GM19240 (cell line): ENCODE results near the gene ASCL2.
"Not testable (repeated sequence)": the region's sequence is repeated elsewhere in the genome, so short reads cannot be mapped to it uniquely, and the experiment has no call there.

Experiments used
- DNase-seq: peaks from one replicate; pipeline ENCODE4 v3.0.0; 2011; ENCODE audit warnings: low spot score; ENCODE audit not compliant: insufficient read length

ASCL2 gene

DNA sequence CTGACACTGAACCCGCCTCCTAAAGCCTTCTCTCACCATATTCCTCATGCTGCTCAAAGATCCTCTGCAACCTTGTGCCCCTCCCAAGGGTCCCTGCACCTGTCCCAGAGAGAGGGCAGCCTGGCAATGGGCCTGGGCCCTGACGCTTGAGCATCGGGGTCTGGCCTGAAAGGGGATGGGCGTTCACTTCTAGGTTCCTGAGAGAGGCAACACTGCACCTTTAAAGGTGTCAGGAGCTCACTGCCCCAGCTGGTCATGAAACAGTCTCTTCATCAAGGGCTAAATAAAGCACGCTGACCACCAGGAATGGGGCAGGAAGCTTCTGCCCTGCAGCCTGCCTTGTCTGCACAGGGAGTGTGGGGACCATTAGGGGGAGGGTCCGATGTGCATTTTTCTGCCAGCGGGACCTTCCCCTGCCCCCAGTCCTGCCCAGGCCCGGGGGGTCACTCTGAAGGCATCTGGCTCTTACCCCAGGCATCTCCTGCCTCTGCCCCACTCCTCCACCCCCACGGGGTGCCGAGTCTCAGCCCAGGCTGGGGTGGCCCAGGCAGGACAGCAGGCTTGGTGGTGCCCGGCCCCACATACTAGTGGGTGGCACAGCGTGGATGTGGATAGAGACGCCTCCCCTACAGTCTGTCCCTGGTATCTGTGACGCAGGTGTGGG is 27.9 kb upstream of the ASCL2 start:
- DNase-seq = no peak

GRCh38 chr11:2297623-2298030 is 27.2 kb upstream of the ASCL2 start:
- no peak for DNase-seq

GRCh38 chr11:2296913-2297622 is 26.7 kb upstream of the ASCL2 start:
- no peak for DNase-seq

DNA sequence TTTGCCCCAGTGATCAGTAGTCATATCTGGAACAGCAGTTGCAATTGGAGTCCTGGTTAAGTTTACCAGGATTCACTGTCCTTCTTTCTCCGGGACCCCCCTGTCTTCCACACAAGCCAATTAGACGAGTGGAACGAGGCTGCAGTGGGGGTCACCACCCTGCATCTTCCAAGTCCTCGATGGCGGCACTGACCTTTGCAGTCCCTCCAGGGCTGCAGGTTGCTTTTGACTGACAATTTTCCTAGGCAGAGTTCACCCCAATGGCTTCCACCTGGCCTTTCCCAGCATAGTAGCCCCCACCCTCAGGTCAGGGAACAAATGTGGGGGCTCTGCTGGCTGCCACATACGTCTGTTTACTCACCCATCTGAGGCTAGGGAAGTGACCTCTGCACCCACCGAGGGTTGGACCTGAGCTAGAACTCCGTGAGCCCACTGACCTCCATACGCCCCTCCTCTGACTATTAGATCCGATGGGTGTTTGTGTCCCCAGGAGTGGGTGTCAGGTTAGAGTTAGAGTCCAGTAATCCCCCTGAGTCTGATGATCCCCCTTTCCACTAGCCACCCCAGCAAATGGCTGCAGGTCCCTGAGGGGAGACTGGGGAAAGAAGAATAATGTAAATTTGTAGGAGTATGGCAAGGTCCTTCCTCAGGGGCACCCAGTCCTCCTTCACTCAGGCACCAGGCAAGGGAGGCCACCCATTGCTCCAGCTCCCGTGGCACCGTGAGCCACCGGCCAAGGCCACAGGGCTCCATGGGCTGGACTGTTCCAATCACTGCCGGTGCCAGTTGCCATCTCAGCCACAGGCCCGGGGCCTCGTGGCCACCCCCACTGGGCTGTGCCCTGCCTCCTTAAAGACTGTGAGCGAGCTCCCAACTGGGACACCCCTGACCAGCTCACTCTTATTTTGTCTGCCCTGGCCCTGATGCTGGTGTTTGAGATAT is 25.9 kb upstream of the ASCL2 start:
- no peak for DNase-seq

GRCh38 chr11:2294926-2295290 is 24.5 kb upstream of the ASCL2 start:
- no peak for DNase-seq

DNA sequence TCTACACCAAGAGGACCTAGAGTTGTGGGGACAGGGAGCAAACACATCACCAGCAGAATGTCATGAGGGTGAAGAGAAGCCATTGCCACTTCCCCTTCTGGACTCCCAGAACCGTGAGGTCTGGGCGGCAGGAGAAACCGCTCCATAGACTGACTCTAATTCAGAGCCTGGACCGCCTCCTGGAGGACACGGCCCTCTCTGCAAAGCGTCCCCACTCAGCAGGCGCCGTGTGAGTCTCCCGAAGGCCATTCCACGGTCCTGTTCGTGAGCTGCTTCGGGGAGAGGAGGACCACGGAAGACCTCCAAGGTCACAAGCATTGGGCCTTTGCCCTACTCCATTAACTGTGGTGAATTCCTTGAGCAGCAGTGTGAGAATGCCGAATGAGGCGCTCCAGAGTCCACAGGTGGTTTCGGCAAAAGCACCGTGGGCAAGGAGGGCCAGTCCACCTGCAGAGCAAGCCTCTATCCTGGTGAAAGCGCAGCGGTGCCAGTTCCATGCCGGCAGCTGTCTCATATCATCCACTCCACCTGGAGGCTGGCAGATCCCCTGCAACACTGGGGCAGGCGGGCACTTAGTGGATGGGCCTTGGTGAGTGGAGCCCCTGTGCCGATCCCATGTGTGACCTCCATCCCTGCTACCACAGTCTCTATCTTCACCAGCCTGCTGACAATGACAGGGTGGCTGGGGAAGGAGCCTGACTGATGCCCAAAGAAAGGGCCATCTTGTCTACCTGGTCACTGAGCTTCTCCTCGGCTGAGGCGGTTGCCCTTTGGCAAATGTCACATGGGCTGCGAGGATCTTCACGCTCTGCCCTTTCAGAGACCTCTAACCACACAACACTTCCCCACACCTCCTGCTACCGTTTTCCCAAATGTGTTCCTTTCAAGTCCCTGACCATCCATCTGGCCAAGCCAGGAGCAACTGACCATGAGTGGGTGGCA is 23.9 kb upstream of the ASCL2 start:
- DNase-seq = no peak

- DNase-seq = no peak
Observed at GRCh38 chr11:2293531-2293971, 23.2 kb upstream of the ASCL2 start.

GRCh38 chr11:2290351-2290841 is 20.0 kb upstream of the ASCL2 start:
- DNase-seq = no peak

DNA sequence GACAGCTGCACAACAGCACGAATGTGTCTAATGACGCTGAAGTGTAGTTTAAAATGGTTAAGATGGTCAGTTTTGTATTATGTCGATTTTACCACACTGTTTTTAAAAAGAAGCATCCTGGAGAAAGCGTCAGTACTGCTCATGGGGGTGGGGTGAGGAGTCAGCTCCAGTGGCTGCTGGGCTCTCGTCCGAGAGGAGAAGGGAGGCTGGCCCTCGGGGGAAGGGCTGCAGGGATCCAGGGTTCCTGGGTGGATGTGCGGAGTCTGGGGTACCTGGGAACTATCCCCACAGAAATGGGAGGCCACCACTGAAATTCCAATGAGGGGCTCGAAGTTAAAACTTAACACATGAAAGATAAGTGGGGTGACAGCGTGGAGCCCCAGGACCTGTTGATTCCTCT is 19.5 kb upstream of the ASCL2 start:
- no peak for DNase-seq

DNA sequence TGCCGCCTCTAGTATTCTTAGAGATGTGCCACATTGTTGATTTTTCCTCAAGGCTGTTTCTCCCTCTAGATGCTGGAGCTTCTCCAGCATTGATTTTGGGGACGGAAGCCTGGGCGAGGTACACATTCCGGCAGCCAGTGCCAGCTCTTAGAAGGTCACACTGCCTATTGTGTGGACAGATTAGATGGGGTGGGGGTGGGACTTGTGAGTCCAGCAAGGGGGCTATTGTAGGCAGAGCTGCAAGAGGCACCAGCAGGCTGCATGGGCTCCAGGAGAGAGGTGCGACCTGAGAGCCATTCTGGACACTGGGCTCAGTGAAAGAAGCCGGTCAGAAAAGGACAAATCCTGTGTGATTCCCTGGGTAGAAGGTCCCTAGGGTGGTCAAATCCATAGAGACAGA is 19.0 kb upstream of the ASCL2 start:
- no peak for DNase-seq

DNA sequence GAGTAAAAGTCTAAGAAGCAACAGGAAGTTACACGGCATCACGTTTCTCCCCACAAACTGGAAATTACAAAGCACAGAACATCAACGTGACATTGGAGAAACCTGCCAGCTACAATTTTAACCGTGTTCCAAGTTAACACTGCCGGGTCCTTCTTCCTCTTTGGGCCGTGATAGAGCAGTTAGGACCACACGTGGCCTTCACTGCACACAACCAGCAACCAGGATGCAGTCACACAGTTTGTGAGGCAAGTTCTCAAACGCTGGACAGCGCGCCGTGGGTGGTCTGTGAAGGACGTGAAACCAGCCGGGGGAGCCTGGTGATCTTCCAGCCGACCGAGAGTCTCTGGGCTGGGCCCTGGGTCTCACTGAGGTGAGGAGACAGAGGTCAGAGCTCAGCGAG is 16.7 kb upstream of the ASCL2 start:
- no peak for DNase-seq

DNA sequence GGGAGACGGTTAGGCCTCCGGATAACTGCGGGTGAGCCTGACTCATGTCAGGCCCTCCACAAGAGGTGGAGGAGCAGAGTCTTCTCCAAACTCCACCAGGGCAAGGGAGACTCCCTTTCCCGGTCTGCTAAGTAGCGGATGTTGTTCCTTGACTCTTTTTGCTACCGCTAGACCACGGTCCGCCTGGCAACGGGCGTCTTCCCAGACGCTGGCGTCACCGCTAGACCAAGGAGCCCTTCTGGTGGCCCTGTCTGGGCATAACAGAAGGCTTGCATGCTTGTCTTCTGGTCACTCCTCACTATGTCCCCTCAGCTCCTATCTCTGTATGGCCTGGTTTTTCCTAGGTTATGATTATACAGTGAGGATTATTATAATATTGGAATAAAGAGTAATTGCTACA is 16.0 kb upstream of the ASCL2 start:
- not testable (repeated sequence) for DNase-seq

DNA sequence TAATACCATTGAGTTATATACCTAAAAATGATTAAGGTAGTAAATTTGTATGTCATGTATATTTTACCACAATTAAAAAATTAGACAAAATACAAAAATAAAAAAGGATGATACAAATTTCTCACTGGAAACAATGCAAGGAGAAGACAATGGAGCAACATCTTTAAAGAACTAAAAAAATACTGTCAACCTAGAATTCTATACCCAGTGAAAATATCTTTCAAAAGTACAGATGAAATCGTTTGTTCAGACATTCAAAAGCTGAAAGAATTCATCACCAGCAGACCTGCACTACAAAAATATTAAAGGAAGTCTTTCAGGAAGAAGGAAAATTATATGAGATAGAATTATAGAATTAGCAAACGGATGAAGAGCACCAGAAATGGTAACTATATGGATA is 9.8 kb upstream of the ASCL2 start:
- DNase-seq = no peak

GRCh38 chr11:2277933-2278523 is 7.6 kb upstream of the ASCL2 start:
- DNase-seq = no peak

DNA sequence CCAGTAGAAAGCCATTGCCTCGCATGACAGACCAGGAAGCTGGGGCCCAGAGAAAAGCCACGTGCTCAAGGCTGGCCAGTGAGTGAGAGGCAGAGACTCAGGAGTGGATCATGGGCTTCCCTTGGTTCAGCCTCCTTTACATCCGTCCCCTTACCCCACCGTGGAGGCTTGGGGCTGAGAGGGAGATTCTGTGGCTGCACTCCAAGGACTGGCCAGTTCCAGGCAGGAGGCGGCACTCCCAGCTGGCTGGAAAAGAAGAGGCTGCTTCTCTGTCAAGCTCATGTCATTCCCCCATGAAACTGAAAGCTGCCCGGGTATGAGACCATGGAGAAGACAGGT is 6.6 kb upstream of the ASCL2 start:
- DNase-seq = no peak

- DNase-seq = no peak
Observed at GRCh38 chr11:2276280-2277007, 6.1 kb upstream of the ASCL2 start.

DNA sequence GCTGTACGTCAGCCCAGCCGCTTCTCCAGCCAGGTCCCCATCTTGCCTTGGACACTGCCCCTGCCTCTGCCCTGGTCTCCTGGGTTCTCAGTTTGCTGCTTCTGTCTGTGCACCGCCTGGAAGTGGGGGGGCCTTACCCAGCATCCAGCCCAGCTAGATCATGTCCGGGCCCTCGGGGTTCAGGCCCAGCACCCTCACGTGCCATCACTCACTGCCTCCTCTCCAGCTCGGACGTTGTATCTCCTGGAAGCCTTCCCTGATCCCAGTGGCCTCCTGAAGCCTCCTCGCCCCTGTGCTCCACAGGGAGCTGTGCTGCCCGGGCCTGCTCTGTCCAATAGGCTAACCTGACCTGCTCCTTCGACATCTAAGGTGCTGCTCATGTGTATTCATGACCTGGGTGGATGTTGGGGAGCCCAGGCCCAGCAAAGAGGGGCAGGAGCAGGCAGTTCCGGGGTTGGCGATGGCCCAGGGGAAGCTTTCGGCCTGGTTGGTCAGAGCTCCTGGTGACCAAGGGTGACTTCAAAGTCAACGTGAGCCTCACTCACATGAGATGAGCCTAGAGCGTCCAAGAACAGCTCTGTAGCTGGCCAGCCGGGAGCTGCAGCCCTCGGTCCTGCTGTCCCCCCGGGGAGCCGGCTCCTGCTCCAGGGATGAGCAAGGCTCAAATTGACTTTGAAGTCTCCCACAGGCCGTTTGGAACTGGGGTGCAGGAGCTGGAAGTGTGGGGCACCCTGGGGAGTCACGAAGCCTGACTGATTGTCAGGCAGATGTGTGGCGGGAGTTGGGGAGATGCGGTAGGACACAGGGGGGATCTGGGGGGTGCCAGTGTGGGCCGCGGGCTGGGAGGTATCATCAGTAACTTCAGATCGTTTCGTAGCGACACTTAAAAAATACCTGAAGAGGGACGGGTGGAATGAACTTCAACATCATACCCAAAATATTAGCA is 5.2 kb upstream of the ASCL2 start:
- DNase-seq = no peak

GRCh38 chr11:2273771-2274170 is 3.4 kb upstream of the ASCL2 start:
- no peak for DNase-seq

- DNase-seq = no peak
Observed at GRCh38 chr11:2273311-2273710, 2.9 kb upstream of the ASCL2 start.
